GM12878 (cell line): ENCODE results near the gene OVCA2. TPM values are rescaled to one million over a fixed set of nuclear protein-coding genes. Genes with fewer than 3 reads are reported as not detected.
A peak's percentile ranks its signal among the peaks of the same experiment; 100 is the strongest.

Source experiments
- BCL11A ChIP-seq: IDR thresholded peaks from 2 replicates; pipeline ENCODE4 v1.6.1; 2011; ENCODE audit warnings: low read depth, low read length
- CBFB ChIP-seq: IDR thresholded peaks from 2 replicates; pipeline ENCODE4 v1.6.1; 2016; ENCODE audit warnings: antibody characterized with exemption, low read depth
- EED ChIP-seq: sonication (generic); IDR thresholded peaks from 2 replicates; pipeline ENCODE4 v1.6.1; 2016; ENCODE audit warnings: antibody characterized with exemption, low read depth
- ETV6 ChIP-seq, 2 experiments: fragments of 450-650 bp in 1 of 2; IDR thresholded peaks in 1 of 2; conservative IDR thresholded peaks in 1 of 2; 2 replicates each; pipeline ENCODE4 v1.6.1; 2014; ENCODE audit warnings: antibody characterized with exemption in 1 of 2, borderline replicate concordance in 1 of 2, low read depth in 1 of 2, mild to moderate bottlenecking in 1 of 2, moderate library complexity in 1 of 2
- GATAD2B ChIP-seq: fragments of 450-650 bp; conservative IDR thresholded peaks from 2 replicates; pipeline ENCODE4 v1.6.1; 2017; ENCODE audit warnings: low read depth, mild to moderate bottlenecking, moderate library complexity
- IKZF2 ChIP-seq, 2 experiments: fragments of 450-650 bp; IDR thresholded peaks; 2 replicates each; pipeline ENCODE4 v1.6.1; 2017; ENCODE audit warnings: mild to moderate bottlenecking in 2 of 2, moderate library complexity in 2 of 2
- KAT2A ChIP-seq: conservative IDR thresholded peaks from 2 replicates; pipeline ENCODE4 v1.6.1; 2011; ENCODE audit warnings: low read depth, low read length; ENCODE audit not compliant: control insufficient read depth
- LARP7 ChIP-seq: fragments of 450-650 bp; IDR thresholded peaks from 2 replicates; pipeline ENCODE4 v1.6.1; 2017; ENCODE audit warnings: mild to moderate bottlenecking
- MTA3 ChIP-seq: IDR thresholded peaks from 2 replicates; pipeline ENCODE4 v1.6.1; 2012; ENCODE audit warnings: low read length, inconsistent platforms, borderline replicate concordance
- NBN ChIP-seq: fragments of 450-650 bp; IDR thresholded peaks from 2 replicates; pipeline ENCODE4 v1.6.1; 2016
- POLR2A ChIP-seq: IDR thresholded peaks from 2 replicates; pipeline ENCODE4 v1.6.1; 2011; ENCODE audit warnings: low read depth, mild to moderate bottlenecking, low read length
- POLR2AphosphoS2 ChIP-seq: IDR thresholded peaks from 2 replicates; pipeline ENCODE4 v1.6.1; 2011; ENCODE audit warnings: low read depth, mild to moderate bottlenecking, low read length, improper control_type of control experiment, moderate library complexity
- POLR2AphosphoS5 ChIP-seq: IDR thresholded peaks from 2 replicates; pipeline ENCODE4 v1.6.1; 2011; ENCODE audit warnings: mild to moderate bottlenecking, low read length, inconsistent platforms
- SPI1 ChIP-seq: IDR thresholded peaks from 2 replicates; pipeline ENCODE4 v1.6.1; 2011; ENCODE audit warnings: low read depth, mild to moderate bottlenecking, low read length, moderate library complexity, borderline replicate concordance; ENCODE audit not compliant: insufficient read depth
- SUZ12 ChIP-seq: fragments of 200-600 bp; sonication (generic); IDR thresholded peaks from one replicate; pipeline ENCODE4 v1.6.1; 2018; ENCODE audit warnings: antibody characterized with exemption, mild to moderate bottlenecking; ENCODE audit not compliant: unreplicated experiment
- TCF3 ChIP-seq: IDR thresholded peaks from 2 replicates; pipeline ENCODE4 v1.6.1; 2012; ENCODE audit warnings: low read depth, mild to moderate bottlenecking, low read length, borderline replicate concordance; ENCODE audit not compliant: insufficient read depth
- polyA plus RNA-seq, 11 experiments: library from polyadenylated mRNA; depleted of rRNA in 4 of 11; unstranded in 6 of 11; stranded (reverse) in 5 of 11; fragments of >200 nt; fragmentation: Nextera tagmentation in 4 of 11; fragmentation: Illumina TruSeq in 1 of 11; extraction: Ambion mirVana in 4 of 11; extraction: Trizol in 1 of 11; gene quantifications; 1 replicate in 1 of 11; 2 replicates in 10 of 11; pipeline versions ENCODE4 v1.2.1 to v1.2.3, GENCODE V29; 2011 to 2016; ENCODE audit warnings: inconsistent platforms in 2 of 11, missing spikeins in 2 of 11, low read depth in 1 of 11
- total RNA-seq, 4 experiments: library from RNA; depleted of rRNA in 3 of 4; stranded (reverse); fragments of >200 nt in 3 of 4; fragmentation: Illumina TruSeq in 1 of 4; extraction: Trizol in 1 of 4; gene quantifications; 2 replicates each; pipeline versions ENCODE4 v1.2.1 to v1.2.3, GENCODE V29; 2013 to 2021
- TF ChIP-seq, protein P1 (sequence below): fragments of 450-650 bp; formaldehyde crosslinking; IDR thresholded peaks from 2 replicates; pipeline ENCODE4 v1.4.0; 2022; ENCODE audit warnings: mild to moderate bottlenecking, moderate library complexity
- TF ChIP-seq, protein P2 (sequence below): fragments of 450-650 bp; IDR thresholded peaks from 2 replicates; pipeline ENCODE4 v1.6.1; 2017; ENCODE audit warnings: borderline replicate concordance
- TF ChIP-seq, protein P3 (sequence below): fragments of 450-650 bp; IDR thresholded peaks from 2 replicates; pipeline ENCODE4 v1.6.1; 2017; ENCODE audit warnings: mild to moderate bottlenecking, low read depth, inconsistent platforms; ENCODE audit not compliant: poor library complexity, severe bottlenecking

OVCA2 gene
- total and polyA plus RNA-seq, 10 of the 15 experiments (the other 5 are each of a cell fraction or from before 2014, with no cell fraction given): 6.1 to 75.3 (median 40.7) TPM

DNA sequence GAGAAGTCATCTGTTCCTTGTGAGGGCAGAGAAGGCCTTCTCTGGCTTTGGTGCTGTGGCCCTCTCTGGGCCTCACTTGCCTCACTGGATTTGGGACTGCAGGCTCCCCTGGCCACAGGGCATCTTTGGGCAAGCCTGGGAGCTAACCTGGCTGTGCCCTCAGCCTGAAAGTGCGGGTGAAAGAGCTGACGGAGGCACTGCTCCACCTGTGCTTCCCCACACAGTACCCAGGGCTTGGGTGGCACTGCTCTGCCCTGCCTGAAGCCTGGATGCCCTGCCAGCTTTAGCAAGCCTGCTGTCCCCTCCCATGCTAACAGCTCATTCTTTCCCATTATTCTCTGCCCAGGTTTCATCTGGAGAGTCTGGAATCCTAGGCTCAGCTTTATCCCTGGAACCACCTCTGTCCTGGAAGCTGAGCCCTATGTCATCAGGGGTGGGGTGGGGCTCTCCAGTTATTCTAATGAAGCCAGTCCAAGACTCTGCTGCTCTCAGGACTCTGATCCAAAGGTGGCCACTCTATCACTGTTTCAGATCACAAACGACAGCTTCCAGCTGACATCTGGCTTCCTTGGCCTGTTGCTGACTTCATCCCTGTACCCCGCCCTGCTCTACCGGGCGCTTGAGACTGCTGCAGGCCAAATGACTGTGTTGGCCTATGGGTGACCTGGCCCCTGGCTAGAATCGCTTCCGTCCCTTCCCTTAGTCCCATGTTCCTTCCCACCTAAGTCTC, 42.4 kb downstream of the OVCA2 start (continued):
- TF ChIP-seq KAT2A (no peak), SPI1 (no peak), ETV6 (conservative IDR thresholded peaks at IDR 0.05 in 1 of 2, IDR thresholded peaks at IDR 0.05 in 1 of 2; ENCODE audit: borderline replicate concordance in 1 of 2, low read depth in 1 of 2) (peak in 1 of 2 experiments; percentile 50; a peak in 1 of 4 replicates), TCF3 (0 out of 2 replicates have a peak, but pooled peaks have one; percentile 2), IKZF2 (IDR thresholded peaks at IDR 0.05) (0 out of 4 replicates have a peak, but pooled peaks of 1 of the 2 experiments have one; percentile 3), SUZ12 (no peak), EED (0 out of 2 replicates have a peak, but pooled peaks have one; percentile 2), MTA3 (no peak), BCL11A (no peak), LARP7 (peak; percentile 59; the same call in 1 of the 2 replicates), CBFB (no peak), POLR2AphosphoS2 (no peak), POLR2AphosphoS5 (0 out of 2 replicates have a peak, but pooled peaks have one; percentile 40), NBN (0 out of 2 replicates have a peak, but pooled peaks have one; percentile 21), POLR2A (no peak), GATAD2B (no peak; the same call in 1 of the 2 replicates)
- TF ChIP-seq, protein P1, sequence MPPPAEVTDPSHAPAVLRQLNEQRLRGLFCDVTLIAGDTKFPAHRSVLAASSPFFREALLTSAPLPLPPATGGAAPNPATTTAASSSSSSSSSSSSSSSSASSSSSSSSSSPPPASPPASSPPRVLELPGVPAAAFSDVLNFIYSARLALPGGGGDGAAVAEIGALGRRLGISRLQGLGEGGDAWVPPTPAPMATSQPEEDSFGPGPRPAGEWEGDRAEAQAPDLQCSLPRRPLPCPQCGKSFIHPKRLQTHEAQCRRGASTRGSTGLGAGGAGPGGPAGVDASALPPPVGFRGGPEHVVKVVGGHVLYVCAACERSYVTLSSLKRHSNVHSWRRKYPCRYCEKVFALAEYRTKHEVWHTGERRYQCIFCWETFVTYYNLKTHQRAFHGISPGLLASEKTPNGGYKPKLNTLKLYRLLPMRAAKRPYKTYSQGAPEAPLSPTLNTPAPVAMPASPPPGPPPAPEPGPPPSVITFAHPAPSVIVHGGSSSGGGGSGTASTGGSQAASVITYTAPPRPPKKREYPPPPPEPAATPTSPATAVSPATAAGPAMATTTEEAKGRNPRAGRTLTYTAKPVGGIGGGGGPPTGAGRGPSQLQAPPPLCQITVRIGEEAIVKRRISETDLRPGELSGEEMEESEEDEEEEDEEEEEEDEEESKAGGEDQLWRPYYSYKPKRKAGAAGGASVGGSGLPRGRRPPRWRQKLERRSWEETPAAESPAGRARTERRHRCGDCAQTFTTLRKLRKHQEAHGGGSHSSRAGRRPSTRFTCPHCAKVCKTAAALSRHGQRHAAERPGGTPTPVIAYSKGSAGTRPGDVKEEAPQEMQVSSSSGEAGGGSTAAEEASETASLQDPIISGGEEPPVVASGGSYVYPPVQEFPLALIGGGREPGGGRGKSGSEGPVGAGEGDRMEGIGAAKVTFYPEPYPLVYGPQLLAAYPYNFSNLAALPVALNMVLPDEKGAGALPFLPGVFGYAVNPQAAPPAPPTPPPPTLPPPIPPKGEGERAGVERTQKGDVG (CRISPR knock-in tag): no peak
- TF ChIP-seq, protein P2, sequence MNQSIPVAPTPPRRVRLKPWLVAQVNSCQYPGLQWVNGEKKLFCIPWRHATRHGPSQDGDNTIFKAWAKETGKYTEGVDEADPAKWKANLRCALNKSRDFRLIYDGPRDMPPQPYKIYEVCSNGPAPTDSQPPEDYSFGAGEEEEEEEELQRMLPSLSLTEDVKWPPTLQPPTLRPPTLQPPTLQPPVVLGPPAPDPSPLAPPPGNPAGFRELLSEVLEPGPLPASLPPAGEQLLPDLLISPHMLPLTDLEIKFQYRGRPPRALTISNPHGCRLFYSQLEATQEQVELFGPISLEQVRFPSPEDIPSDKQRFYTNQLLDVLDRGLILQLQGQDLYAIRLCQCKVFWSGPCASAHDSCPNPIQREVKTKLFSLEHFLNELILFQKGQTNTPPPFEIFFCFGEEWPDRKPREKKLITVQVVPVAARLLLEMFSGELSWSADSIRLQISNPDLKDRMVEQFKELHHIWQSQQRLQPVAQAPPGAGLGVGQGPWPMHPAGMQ: no peak
- TF ChIP-seq, protein P3, sequence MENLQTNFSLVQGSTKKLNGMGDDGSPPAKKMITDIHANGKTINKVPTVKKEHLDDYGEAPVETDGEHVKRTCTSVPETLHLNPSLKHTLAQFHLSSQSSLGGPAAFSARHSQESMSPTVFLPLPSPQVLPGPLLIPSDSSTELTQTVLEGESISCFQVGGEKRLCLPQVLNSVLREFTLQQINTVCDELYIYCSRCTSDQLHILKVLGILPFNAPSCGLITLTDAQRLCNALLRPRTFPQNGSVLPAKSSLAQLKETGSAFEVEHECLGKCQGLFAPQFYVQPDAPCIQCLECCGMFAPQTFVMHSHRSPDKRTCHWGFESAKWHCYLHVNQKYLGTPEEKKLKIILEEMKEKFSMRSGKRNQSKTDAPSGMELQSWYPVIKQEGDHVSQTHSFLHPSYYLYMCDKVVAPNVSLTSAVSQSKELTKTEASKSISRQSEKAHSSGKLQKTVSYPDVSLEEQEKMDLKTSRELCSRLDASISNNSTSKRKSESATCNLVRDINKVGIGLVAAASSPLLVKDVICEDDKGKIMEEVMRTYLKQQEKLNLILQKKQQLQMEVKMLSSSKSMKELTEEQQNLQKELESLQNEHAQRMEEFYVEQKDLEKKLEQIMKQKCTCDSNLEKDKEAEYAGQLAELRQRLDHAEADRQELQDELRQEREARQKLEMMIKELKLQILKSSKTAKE: peak; percentile 3
